Stomach (tissue), 4 donors: ENCODE data around the gene CHST14.

Source experiments
- CTCF ChIP-seq, 7 experiments: fragments of 450-650 bp in 4 of 7; fragments of 200-600 bp in 3 of 7; sonication (generic) in 3 of 7; IDR thresholded peaks; one replicate each; pipeline ENCODE4 v1.5.1; 2016 to 2019; ENCODE audit warnings: antibody characterized with exemption in 7 of 7, control low read depth in 2 of 7, mild to moderate bottlenecking in 1 of 7
- EP300 ChIP-seq: sonication (generic); formaldehyde crosslinking; IDR thresholded peaks from one replicate; pipeline ENCODE4 v1.6.1; 2017; ENCODE audit warnings: antibody characterized with exemption
- POLR2AphosphoS5 ChIP-seq, 3 donors: sonication (generic); formaldehyde crosslinking; IDR thresholded peaks; one replicate each; pipeline ENCODE4 v1.6.1; 2016; ENCODE audit warnings: antibody characterized with exemption in 3 of 3

GRCh38 chr15:40512440-40512839, 41.7 kb downstream of the CHST14 start:
- TF ChIP-seq CTCF (IDR thresholded peaks at IDR 0.05) (no peak), POLR2AphosphoS5 (IDR thresholded peaks at IDR 0.05) (no peak), EP300 (no peak)
